Stimulated activated CD8-positive, alpha-beta memory T cell treated with anti-CD3 and anti-CD28 coated beads, Interleukin-12 subunit alpha, Interleukin-12 subunit beta, amount 100 ng/mL, for 24 hours (primary cell): ENCODE measurements around the gene MUC6.
A peak's percentile ranks its signal among the peaks of the same experiment; 100 is the strongest.

Experiments used
- DNase-seq: peaks from one replicate; pipeline ENCODE4 v3.0.0-alpha.2; 2020; ENCODE audit errors: extremely low read depth

Gene MUC6

GRCh38 chr11:1051356-1052132, 15.0 kb upstream of the MUC6 start:
- no peak for DNase-seq

DNA sequence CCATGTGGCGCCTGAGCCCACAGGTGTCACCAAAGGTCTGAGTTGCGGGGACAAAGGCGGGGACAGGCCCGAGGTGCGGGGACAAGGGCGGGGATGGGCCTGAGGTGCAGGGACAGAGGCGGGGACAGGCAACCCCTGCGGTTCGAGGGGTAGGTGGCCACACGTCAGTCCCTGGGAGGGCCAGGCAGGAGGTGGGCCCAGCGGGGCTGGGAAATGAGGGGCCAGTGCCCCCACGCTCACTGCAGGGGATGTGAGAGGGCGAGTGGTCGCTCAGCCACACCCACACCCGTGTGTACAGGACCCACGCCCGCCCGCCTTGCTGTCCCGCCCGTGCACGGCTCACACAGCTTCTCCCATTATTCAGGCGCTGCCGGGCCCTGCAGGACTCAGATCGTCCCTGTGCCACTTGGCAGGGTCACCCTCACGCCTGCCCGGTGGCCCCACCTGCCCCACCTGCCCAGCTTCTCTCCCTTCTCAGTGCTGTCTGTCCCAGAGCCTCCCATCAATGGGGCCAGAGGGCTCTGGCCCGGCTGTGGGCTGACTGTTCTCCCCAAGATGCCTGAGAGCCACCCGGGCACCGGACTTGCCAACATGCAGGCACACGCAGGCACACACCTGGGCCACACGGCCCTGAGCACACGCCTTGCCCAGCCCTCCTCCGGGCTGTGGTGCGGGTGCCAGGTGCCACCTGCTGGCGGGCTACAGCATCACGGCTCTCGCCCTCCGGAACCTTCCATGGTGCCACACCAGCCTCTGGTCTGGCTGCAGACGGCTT, 14.2 kb upstream of the MUC6 start:
- peak; percentile 30 for DNase-seq

DNA sequence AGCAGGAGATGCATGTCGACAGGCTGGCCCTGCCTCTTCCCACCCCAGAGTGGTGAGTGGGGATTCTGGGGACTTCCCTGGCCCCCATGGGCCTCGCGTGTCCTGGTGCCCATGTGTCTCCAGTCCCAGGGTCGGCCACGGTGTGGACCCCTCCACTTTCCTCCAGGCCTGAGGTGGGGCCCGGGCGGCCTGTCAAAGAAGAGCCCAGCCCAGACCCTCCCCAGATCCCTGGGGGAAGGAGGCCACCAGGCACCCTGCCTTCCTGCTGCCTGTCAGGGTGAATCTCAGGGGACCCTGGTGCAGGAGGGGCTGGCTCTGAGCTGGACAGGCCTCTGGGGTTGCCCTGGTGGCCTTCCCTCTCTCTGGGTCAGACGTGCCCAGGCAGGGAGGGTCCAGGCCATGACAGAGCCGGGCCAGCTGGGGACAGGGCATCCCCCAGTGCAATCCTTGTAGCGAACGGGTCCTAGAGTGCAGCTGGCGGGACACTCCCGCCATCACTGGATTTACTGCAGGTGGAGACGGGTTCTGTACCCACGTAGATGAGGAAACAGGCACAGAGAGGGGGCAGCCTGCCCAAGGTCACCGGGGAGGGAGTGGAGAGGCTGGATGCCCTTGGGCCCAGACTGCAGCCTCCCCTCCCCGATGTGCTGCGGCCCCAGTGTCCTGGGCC, 13.5 kb upstream of the MUC6 start:
- DNase-seq: no peak

DNA sequence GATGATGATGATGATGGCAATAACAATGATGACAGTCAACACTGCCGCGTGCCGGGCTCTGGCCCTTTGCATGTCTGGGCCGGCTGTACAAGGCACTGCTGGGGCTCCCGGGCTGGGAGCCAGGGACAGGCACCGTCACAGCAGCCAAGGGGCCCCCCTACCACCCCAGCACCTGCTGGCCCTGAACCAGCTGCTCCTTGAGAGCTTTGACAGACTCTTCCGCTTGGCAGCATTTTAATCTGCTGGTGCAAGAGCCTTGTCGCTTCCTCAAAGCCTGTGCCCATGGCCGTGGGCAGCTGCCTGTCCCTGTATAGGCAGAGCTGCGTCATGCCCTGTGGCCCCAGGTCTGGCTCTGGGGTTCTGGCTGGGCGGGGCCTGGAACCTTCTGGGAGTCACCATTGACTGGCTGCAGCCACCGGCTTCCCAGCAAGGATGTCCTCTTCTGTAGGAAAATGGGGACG, 12.9 kb upstream of the MUC6 start:
- no peak for DNase-seq

DNA sequence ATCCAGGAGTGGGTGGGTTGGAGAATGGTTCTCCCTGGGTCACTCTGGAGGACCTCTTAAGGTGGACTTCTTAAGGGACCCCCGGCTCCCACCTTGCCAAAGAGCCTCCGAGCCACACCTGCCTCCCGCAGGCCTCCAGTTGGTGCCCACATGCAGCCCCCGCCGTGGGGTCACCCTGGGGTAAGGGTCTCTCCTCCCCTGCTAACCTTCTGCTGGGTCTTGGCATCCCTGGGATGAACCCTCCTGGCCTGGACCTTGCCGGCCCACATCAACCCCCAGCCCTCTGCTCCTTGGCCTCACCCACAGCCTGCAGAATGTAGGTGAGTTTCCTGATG, 12.5 kb upstream of the MUC6 start:
- DNase-seq: no peak

DNA sequence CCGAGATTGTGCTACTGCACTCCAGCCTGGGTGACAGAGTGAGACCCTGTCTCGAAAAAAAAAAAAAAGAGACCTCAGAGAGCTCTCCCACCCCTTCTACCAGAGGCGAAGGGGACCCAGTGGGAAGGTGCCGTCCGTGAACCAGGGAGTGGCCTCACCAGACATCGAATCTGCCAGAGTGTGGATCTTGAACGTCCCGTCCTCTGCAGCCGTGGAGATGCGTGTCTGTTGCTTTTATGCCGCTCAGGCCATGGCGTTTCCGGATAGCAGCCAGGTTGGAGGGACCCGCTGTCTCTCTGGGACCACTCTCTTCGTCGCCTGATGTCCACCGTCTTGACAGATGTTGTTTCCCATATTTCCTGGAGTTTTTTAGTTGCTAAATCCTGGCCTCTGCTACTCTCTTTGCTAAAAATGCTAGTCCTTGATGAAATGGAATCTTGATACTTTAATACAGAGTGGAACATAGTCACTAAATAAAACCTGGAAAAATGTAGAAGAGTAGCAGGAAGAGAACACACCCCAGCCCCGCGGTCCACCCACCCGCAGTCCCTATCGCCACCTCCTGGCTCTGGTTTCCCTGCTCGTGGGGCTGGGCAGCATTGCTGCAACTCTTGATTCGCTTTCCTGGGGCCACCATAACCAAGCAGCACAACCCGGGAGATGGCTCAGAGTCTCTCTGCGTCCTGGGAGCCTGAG, 12.0 kb upstream of the MUC6 start:
- no peak for DNase-seq

GRCh38 chr11:1047595-1048156, 11.2 kb upstream of the MUC6 start:
- no peak for DNase-seq

GRCh38 chr11:1044160-1044559, 7.6 kb upstream of the MUC6 start:
- DNase-seq: no peak

- DNase-seq: no peak
Observed at GRCh38 chr11:1043563-1044096, 7.1 kb upstream of the MUC6 start.

DNA sequence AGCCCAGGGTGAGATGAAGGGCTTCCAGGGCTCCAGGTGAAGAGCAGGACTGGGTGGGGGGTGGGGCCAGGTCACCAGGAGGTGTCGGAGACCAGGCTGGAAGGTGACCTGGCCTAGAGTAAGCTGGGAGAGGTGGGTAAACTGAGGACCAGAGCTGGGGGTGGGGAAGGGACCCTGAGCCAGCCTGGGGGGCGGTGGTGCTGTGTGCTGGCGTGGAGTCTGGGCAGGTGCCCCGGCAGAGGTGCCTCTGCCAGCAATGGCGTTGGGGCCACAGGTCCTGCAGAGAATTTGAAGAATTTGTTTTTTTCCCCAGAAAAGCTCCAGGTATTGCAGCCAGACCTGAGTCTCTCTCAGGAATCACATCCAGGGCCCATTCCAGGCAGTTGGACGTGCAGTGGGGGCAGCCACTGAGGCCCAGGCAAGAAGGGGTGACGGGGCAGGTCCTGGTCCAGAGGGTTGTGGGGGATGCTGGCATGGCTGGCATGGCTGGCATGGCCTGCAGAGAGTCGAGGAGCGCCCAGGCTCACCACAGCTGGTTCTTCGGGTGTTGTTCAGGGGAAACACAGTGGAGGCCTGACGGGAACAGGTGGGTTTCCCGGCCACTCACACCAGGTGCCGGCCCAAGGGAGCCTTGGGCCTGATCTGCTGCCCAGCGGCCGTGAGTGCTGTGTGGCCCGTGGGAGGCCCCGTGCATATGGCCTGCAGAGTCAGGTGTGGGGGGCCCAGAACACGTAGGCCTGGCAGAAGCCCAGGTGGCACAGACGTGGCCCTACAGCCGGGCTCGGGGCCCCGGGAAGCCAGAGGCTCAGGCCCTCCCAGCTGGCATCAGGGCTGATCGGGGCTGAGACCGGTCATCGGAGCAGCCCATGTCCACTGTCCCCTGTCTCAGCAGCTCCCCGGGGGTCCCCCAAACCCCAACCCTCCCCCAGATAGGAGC, 6.4 kb upstream of the MUC6 start:
- DNase-seq: no peak

DNA sequence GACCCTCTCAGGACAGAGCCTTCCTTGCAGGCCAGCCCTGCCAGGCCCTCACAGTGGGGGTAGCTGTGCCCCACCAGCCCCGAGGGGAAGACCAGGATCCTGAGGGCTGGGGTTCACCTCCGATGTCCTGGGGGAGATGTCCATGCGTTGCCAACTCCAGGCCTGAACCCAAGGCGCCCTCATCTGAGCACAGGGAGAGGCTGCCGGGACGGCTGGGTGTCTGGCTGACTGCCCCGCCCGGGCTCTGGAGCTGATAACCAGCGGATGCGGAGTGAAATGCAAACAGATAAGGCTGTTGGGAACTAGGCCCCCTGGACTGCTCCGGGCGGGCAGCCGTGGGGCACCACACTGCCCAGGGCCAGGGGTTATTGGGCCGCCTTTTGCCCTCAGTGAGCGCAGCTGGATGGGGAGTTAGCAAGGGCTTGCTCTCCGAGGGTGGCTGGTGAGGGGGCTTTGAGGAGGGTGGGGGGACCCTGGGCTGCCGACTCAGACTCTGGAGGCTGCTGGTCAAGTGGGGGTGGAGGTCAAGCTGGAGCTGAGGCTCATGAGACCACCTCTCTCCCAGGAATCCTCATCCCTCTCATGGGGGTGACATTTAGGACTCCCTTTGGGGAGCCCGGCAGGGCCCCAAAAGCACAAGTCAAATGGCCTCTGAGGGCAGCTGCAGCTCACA, 5.6 kb upstream of the MUC6 start:
- no peak for DNase-seq

GRCh38 chr11:1041471-1041870, 5.0 kb upstream of the MUC6 start:
- DNase-seq: no peak

DNA sequence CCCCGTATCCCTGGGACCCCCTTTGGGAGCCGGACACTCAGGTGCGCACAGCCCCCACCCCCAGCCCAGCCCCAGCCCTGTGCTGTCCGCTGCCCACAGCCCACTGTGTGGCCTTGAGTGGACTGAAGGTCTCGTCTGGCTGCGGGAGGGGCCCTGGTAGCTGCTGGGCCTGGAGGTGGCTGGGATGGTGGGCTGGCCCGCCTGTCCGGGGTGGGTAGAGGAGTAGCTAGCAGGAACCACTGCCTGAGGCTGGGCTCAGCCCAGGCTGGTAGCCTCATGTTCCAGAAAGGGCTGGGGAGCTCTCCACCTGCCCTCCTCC, 4.6 kb upstream of the MUC6 start:
- no peak for DNase-seq

DNA sequence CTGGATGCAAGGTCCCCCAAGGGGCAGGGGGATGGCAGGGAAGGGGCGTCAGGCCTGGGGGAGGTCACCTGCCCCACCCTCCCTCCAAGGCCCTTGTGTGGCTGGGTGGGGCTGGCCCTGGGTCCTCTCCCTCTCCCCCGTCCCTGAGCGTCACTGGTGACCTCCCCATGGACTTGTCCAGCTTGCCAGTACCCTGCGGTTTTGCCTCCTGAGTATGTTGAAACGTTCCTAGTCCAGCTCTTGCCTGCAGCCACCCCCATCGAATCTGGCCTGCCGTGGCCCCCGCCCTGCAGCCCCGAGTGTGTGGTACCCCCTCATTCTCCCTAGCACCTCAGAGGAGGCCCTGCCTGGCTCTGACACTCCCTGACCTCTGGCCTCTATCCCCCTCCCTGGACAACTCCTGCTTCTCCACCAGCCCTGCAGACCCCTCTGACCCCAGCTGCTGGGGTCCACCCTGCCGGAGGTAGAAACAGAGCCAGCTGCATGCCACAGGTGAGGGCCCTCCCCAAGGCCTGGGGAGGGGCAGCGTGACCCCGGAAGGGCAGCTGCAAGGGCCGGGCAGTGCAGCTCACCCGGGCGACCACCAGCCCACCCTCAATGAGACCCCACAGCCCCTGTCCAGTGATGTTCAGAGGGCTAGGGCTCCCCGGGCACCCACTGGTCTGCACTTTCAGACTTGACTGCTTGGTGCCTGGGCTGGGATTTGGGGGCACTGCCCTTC, 4.1 kb upstream of the MUC6 start:
- DNase-seq: no peak

- no peak for DNase-seq
Observed at GRCh38 chr11:1039481-1040427, 3.2 kb upstream of the MUC6 start.

DNA sequence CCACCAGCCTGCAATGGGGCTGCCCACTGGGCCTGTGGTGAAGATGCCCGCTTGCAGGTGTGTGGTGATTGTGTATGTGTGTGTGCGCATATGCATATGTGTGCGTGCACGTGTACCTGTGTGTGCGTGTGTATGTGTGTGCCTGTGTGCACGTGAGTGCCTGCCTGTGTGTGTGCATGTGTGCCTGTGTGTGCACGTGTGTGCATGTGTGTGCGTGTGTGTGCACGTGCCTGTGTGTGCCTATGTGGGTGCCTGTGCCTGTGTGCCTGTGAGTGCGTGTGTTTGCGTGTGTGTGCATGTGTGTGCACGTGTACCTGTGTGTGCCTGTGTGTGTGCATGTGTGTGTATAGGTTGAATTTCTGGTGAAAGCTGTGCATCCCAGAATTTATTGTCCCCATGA, 2.4 kb upstream of the MUC6 start:
- no peak for DNase-seq

DNA sequence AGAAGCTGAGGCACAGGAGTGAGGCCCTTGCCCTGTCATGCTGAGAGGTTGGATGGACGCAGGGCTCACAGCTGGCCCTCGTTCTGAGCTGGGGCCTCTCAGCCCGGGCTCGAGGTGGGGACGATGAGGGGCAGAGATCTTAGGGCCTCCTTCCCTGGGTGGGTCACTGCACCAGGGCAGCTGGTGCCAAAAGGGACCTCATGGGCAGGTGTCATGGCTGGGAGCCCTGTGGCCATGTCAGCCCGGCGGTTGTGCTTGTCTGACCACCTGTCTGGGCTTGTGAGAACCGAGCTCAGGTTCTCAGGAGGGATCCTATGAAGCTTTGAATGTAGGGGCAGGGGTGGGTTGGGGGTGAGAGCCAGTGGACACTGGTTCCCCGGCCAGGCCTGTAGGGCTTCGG, 1.8 kb upstream of the MUC6 start:
- no peak for DNase-seq

GRCh38 chr11:1037506-1038055, 1.1 kb upstream of the MUC6 start:
- no peak for DNase-seq
